ENCODE results near the gene SIMC1.

SIMC1 gene

GRCh38 chr5:176341325-176342157, 103.3 kb downstream of the SIMC1 start:
- Histone ChIP-seq H3K4me1 (ENCODE audit: insufficient read depth, low read length, severe bottlenecking) (no peaks in the 10 kb centered on the region), H3F3A (ENCODE audit: insufficient read depth, low read length) (no peaks in the 10 kb centered on the region)
- TF ChIP-seq EZH2 (IDR thresholded peaks at IDR 0.05; ENCODE audit: borderline replicate concordance, low read length), result no peak
- TF ChIP-seq CTCF (IDR thresholded peaks at IDR 0.05; ENCODE audit: low read length), result no peak

DNA sequence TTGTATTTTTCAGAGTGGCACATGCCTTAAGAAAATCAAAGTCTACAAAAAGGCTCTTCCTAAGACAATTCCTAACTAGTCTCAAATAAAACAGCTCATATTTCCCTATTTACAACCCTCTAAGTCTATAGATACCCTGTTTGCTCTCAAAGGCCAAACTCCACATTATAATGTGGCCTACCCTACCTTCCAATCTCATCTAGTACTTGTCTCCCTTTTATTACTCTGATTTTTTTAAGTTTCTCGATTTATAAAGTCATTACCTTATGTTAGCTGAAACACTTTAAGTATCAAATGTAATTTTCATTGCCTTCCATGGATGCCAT, 103.9 kb downstream of the SIMC1 start:
- no peaks in the 10 kb centered on the region for H3K27me3 ChIP-seq (ENCODE audit: insufficient read depth, low read length)
- H3K4me3 ChIP-seq (ENCODE audit: low read depth, low read length, poor library complexity, severe bottlenecking), result no peak overlapping the region

More at GRCh38 chr5:176341325-176342157, 103.3 kb downstream of the SIMC1 start:
- Histone ChIP-seq H3K9me3 (ENCODE audit: low read length) (no peaks in the 10 kb centered on the region), H3K4me2 (ENCODE audit: low read length) (no peak overlapping the region), H3K4me3 (ENCODE audit: low read depth, low read length, poor library complexity, severe bottlenecking) (no peak overlapping the region), H3K9me2 (ENCODE audit: low read depth, low read length) (no peaks in the 10 kb centered on the region), H4K20me1 (ENCODE audit: insufficient read depth, low read length) (no peaks in the 10 kb centered on the region), H3K79me2 (ENCODE audit: insufficient read depth, low read length) (no peaks in the 10 kb centered on the region), H2AFZ (ENCODE audit: low read length) (no peak overlapping the region), H3K27ac (ENCODE audit: low read depth, low read length, poor library complexity, severe bottlenecking) (no peak overlapping the region), H3K27me3 (ENCODE audit: insufficient read depth, low read length) (no peaks in the 10 kb centered on the region), H3K9ac (ENCODE audit: low read length) (no peak overlapping the region), H3K36me3 (ENCODE audit: insufficient read depth, low read length) (peaks cover 28% of the 10 kb centered on the region)

DNA sequence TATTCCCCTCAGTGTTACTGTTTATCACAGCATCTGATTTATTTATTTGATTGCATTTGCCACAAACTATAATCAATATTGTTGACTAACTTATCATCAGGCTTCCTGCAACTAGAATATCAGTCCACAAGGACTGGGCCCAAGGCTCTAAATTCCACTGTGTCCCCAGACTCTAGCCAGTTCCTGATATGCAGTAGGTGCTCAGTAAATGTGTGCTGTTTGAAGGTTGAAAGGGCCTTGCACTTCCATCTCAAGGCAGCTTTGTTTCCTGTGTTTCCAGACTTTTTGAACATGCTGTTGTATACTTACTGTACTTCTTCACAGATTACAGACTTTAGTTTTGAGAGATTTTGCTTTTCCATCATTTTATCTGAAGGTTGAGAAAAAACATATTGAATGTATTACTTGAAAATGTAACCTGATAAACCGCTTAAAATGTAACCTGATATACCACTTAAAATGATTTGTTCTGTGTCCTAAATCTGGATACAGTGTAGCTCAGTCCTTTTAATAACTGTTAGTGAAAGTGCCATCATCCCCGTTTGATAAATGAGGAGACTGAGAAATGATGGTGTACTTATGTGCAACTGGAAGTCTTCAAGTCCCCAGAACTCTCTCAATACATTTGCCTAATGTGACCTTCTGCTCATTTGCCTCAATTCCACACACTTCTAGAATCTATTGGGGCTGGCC, 104.7 kb downstream of the SIMC1 start:
- no peaks in the 10 kb centered on the region for H3K9me3 ChIP-seq (ENCODE audit: low read length)
- no peaks in the 10 kb centered on the region for H3F3A ChIP-seq (ENCODE audit: insufficient read depth, low read length)
- peaks cover 35% of the 10 kb centered on the region for H3K36me3 ChIP-seq (ENCODE audit: insufficient read depth, low read length)
- H3K4me1 ChIP-seq (ENCODE audit: insufficient read depth, low read length, severe bottlenecking), result no peaks in the 10 kb centered on the region
- no peaks in the 10 kb centered on the region for H3K79me2 ChIP-seq (ENCODE audit: insufficient read depth, low read length)
- H3K4me3 ChIP-seq (ENCODE audit: low read depth, low read length, poor library complexity, severe bottlenecking), result no peak overlapping the region
- no peaks in the 10 kb centered on the region for H4K20me1 ChIP-seq (ENCODE audit: insufficient read depth, low read length)
- no peaks in the 10 kb centered on the region for H3K27me3 ChIP-seq (ENCODE audit: insufficient read depth, low read length)
- no peak overlapping the region for H2AFZ ChIP-seq (ENCODE audit: low read length)
- no peak overlapping the region for H3K27ac ChIP-seq (ENCODE audit: low read depth, low read length, poor library complexity, severe bottlenecking)
- no peak overlapping the region for H3K9ac ChIP-seq (ENCODE audit: low read length)
- H3K4me2 ChIP-seq (ENCODE audit: low read length), result no peak overlapping the region
- no peaks in the 10 kb centered on the region for H3K9me2 ChIP-seq (ENCODE audit: low read depth, low read length)
- TF ChIP-seq CTCF (IDR thresholded peaks at IDR 0.05; ENCODE audit: low read length) (no peak), EZH2 (IDR thresholded peaks at IDR 0.05; ENCODE audit: borderline replicate concordance, low read length) (no peak)

More for the DNA sequence above, 103.9 kb downstream of the SIMC1 start:
- Histone ChIP-seq H2AFZ (ENCODE audit: low read length) (no peak overlapping the region), H3K9me2 (ENCODE audit: low read depth, low read length) (no peaks in the 10 kb centered on the region), H3K4me2 (ENCODE audit: low read length) (no peak overlapping the region), H3K36me3 (ENCODE audit: insufficient read depth, low read length) (peaks cover 33% of the 10 kb centered on the region), H3F3A (ENCODE audit: insufficient read depth, low read length) (no peaks in the 10 kb centered on the region), H3K9ac (ENCODE audit: low read length) (no peak overlapping the region), H3K27ac (ENCODE audit: low read depth, low read length, poor library complexity, severe bottlenecking) (no peak overlapping the region), H4K20me1 (ENCODE audit: insufficient read depth, low read length) (no peaks in the 10 kb centered on the region), H3K4me1 (ENCODE audit: insufficient read depth, low read length, severe bottlenecking) (no peaks in the 10 kb centered on the region), H3K9me3 (ENCODE audit: low read length) (no peaks in the 10 kb centered on the region), H3K79me2 (ENCODE audit: insufficient read depth, low read length) (no peaks in the 10 kb centered on the region)
- TF ChIP-seq EZH2 (IDR thresholded peaks at IDR 0.05; ENCODE audit: borderline replicate concordance, low read length) (no peak), CTCF (IDR thresholded peaks at IDR 0.05; ENCODE audit: low read length) (no peak)
